HL-60 (cell line): ENCODE measurements around the gene KISS1R.

Experiments used
- DNase-seq, 2 experiments: peaks; one replicate each; pipeline ENCODE4 v3.0.0-alpha.2; 2010 to 2020; ENCODE audit warnings: low read depth in 1 of 2, low spot score in 1 of 2
- H3K27ac ChIP-seq: fragments of 250-450 bp; sonication (Bioruptor Pico); replicated peaks from 2 replicates; pipeline ENCODE4 v1.5.1; 2020; ENCODE audit warnings: mild to moderate bottlenecking, moderate library complexity
- H3K27me3 ChIP-seq: fragments of 250-450 bp; sonication (Bioruptor Pico); 2 replicates; pipeline ENCODE4 v1.5.1; 2021; ENCODE audit warnings: mild to moderate bottlenecking, moderate library complexity; ENCODE audit not compliant: insufficient read depth, poor library complexity, severe bottlenecking
- H3K4me3 ChIP-seq: replicated peaks from 2 replicates; pipeline ENCODE4 v1.5.1; 2011; ENCODE audit warnings: mild to moderate bottlenecking, control low read depth, low read length; ENCODE audit not compliant: insufficient read depth
- GABPA ChIP-seq: IDR thresholded peaks from 2 replicates; pipeline ENCODE4 v1.6.1; 2012; ENCODE audit warnings: low read depth
- POLR2AphosphoS5 ChIP-seq: IDR thresholded peaks from 2 replicates; pipeline ENCODE4 v1.6.1; 2012; ENCODE audit warnings: low read depth
- SPI1 ChIP-seq: IDR thresholded peaks from 2 replicates; pipeline ENCODE4 v1.6.1; 2012; ENCODE audit warnings: low read depth, mild to moderate bottlenecking, borderline replicate concordance
- TF ChIP-seq, protein P1 (sequence below): IDR thresholded peaks from 2 replicates; pipeline ENCODE4 v1.6.1; 2012; ENCODE audit warnings: low read depth; ENCODE audit not compliant: insufficient replicate concordance
- TF ChIP-seq, protein P2 (sequence below): IDR thresholded peaks from one replicate; pipeline ENCODE4 v1.5.1; 2011; ENCODE audit warnings: low read length, control low read depth, inconsistent platforms; ENCODE audit not compliant: insufficient read depth

Gene KISS1R

DNA sequence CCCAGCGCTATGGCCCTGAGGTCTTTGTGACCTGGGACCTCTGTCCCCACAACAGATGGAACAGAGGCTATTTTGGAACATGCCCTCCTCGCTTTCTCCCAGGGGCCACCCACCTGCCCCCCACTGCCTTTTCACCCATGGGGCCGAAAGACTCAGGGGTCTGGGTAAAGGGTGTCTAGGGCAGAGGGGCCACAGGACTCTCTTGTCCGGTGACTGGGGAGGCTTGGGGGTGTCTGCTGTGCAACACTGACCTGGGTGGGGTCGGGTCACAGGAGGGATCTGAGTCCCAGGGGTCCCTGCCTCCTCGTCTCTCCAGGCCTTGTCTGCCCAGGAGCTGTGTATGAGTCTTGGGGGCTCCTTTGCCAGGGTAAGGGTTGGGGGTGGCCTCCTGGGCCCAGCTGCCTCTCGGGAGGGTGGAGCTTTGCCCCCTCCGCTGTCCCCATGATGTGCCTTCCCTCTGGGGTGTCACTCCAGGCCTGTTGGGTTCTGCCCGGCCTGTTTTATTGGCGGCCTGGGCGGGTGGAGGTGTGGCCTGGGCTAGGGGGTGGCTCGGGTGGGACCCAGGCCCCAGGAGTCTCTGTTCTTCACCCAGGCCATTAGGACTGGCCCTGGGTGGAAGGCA, 10.8 kb downstream of the KISS1R start:
- no peaks in the 10 kb centered on the region for H3K27me3 ChIP-seq
- peak overlapping the region; percentile 99 for H3K27ac ChIP-seq
- peak overlapping the region; percentile 74 for H3K4me3 ChIP-seq
- TF ChIP-seq POLR2AphosphoS5 (no peak), SPI1 (no peak), GABPA (no peak)
- TF ChIP-seq, protein P1, sequence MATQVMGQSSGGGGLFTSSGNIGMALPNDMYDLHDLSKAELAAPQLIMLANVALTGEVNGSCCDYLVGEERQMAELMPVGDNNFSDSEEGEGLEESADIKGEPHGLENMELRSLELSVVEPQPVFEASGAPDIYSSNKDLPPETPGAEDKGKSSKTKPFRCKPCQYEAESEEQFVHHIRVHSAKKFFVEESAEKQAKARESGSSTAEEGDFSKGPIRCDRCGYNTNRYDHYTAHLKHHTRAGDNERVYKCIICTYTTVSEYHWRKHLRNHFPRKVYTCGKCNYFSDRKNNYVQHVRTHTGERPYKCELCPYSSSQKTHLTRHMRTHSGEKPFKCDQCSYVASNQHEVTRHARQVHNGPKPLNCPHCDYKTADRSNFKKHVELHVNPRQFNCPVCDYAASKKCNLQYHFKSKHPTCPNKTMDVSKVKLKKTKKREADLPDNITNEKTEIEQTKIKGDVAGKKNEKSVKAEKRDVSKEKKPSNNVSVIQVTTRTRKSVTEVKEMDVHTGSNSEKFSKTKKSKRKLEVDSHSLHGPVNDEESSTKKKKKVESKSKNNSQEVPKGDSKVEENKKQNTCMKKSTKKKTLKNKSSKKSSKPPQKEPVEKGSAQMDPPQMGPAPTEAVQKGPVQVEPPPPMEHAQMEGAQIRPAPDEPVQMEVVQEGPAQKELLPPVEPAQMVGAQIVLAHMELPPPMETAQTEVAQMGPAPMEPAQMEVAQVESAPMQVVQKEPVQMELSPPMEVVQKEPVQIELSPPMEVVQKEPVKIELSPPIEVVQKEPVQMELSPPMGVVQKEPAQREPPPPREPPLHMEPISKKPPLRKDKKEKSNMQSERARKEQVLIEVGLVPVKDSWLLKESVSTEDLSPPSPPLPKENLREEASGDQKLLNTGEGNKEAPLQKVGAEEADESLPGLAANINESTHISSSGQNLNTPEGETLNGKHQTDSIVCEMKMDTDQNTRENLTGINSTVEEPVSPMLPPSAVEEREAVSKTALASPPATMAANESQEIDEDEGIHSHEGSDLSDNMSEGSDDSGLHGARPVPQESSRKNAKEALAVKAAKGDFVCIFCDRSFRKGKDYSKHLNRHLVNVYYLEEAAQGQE: no peak
- TF ChIP-seq, protein P2, sequence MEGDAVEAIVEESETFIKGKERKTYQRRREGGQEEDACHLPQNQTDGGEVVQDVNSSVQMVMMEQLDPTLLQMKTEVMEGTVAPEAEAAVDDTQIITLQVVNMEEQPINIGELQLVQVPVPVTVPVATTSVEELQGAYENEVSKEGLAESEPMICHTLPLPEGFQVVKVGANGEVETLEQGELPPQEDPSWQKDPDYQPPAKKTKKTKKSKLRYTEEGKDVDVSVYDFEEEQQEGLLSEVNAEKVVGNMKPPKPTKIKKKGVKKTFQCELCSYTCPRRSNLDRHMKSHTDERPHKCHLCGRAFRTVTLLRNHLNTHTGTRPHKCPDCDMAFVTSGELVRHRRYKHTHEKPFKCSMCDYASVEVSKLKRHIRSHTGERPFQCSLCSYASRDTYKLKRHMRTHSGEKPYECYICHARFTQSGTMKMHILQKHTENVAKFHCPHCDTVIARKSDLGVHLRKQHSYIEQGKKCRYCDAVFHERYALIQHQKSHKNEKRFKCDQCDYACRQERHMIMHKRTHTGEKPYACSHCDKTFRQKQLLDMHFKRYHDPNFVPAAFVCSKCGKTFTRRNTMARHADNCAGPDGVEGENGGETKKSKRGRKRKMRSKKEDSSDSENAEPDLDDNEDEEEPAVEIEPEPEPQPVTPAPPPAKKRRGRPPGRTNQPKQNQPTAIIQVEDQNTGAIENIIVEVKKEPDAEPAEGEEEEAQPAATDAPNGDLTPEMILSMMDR: no peak
- DNase-seq: no peak

DNA sequence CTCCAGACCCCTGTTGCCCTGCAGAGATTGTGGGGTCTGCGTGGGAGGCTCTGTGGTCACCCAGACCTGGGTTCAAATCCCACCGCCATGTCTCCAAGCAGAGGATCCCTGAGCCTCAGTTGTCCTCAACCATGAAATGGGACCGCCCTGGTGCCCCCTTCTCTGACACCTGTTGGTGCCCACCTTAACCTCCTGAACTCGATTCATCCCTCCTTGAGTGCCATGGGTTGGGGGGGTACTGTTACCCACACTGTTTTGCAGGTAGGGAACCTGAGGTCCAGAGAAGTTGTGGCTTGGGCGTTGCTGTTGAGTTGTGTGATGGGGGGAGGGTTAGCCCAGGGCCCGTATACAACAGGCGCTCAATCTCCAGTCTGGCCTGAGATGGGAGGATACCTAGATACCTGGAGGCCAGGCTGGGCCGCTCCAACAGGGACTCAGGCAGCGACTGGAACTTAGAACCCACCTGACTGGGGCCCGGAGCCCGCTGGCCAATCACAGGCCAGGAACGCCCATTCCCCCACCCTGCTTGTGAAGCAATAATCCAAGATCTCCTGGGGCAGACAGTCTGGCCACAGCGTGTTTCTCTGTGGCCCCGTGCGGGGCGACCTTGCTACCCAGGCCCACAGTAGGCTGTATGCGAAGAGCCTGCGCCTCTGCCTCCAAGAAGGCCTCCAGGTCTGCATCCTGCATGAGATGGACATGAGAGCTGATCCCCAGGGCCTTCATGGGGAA, 11.5 kb downstream of the KISS1R start:
- DNase-seq: peak in 1 of 2 experiments; percentile 52
- TF ChIP-seq, protein P2: no peak
- TF ChIP-seq POLR2AphosphoS5: no peak
- no peak for TF ChIP-seq GABPA
- TF ChIP-seq, protein P1: no peak
- TF ChIP-seq SPI1: no peak
- peak overlapping the region; percentile 99 for H3K27ac ChIP-seq
- no peaks in the 10 kb centered on the region for H3K27me3 ChIP-seq
- no peak overlapping the region; the same call in 1 of the 2 replicates for H3K4me3 ChIP-seq

DNA sequence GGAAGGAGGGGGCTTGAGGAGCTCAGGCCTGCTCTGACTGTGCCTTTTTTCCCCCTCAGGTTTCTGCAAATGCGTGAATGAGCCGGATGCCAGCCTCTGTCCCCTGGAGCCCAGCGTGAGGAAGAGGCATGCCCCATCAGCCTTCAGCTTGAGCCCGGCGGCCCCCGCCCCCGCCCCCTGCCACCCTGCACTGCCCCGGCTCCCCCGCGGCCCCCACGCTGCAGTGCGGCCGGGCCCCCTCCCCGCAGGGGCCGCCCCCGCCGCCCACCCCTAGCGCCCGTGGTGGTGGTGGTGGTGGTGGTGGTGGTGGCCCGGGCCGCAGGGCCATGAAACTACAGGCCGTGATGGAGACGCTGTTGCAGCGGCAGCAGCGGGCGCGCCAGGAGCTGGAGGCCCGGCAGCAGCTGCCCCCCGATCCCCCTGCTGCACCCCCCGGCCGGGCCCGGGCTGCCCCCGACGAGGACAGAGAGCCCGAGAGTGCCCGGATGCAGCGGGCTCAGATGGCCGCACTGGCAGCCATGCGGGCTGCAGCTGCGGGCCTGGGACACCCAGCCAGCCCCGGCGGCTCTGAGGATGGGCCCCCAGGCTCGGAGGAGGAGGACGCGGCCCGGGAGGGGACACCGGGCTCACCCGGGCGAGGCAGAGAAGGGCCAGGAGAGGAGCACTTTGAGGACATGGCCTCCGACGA, 12.2 kb downstream of the KISS1R start:
- DNase-seq: no peak
- TF ChIP-seq, protein P2: no peak
- TF ChIP-seq GABPA: no peak
- Histone ChIP-seq H3K27ac (no peak overlapping the region), H3K27me3 (no peaks in the 10 kb centered on the region), H3K4me3 (no peak overlapping the region)
